Measurements from ENCODE around the gene XDH.

XDH gene

GRCh38 chr2:31339696-31340095, 74.8 kb downstream of the XDH start:
- no peak overlapping the region for H3K27ac ChIP-seq (ENCODE audit: low read depth, low read length)
- no peaks in the 10 kb centered on the region for H3K36me3 ChIP-seq (ENCODE audit: insufficient read depth, low read length)
- no peaks in the 10 kb centered on the region for H3K9me3 ChIP-seq (ENCODE audit: low read length)
- no peaks in the 10 kb centered on the region for H3K27me3 ChIP-seq (ENCODE audit: control insufficient read depth in 1 of 2, insufficient read depth in 2 of 2, low read length in 2 of 2)
- H3K4me1 ChIP-seq (ENCODE audit: insufficient read depth, low read length): no peaks in the 10 kb centered on the region
- no peak overlapping the region for H3K9ac ChIP-seq (ENCODE audit: low read length)
- no peak overlapping the region for H3K4me3 ChIP-seq (ENCODE audit: low read depth in 1 of 2, low read length in 2 of 2)

- Histone ChIP-seq H3K4me1 (ENCODE audit: insufficient read depth, low read length) (no peaks in the 10 kb centered on the region), H3K9me3 (ENCODE audit: low read length) (no peaks in the 10 kb centered on the region)
Measured at GRCh38 chr2:31337860-31338259, 76.7 kb downstream of the XDH start.

GRCh38 chr2:31337197-31337596, 77.3 kb downstream of the XDH start:
- Histone ChIP-seq H3K4me3 (ENCODE audit: low read depth in 1 of 2, low read length in 2 of 2) (no peak overlapping the region), H3K36me3 (ENCODE audit: insufficient read depth, low read length) (no peaks in the 10 kb centered on the region), H3K9me3 (ENCODE audit: low read length) (no peaks in the 10 kb centered on the region), H3K27me3 (ENCODE audit: control insufficient read depth in 1 of 2, insufficient read depth in 2 of 2, low read length in 2 of 2) (no peaks in the 10 kb centered on the region), H3K27ac (ENCODE audit: low read depth, low read length) (no peak overlapping the region), H3K9ac (ENCODE audit: low read length) (no peak overlapping the region), H3K4me1 (ENCODE audit: insufficient read depth, low read length) (no peaks in the 10 kb centered on the region)

More at GRCh38 chr2:31337860-31338259, 76.7 kb downstream of the XDH start:
- H3K27me3 ChIP-seq (ENCODE audit: control insufficient read depth in 1 of 2, insufficient read depth in 2 of 2, low read length in 2 of 2): no peaks in the 10 kb centered on the region
- no peak overlapping the region for H3K4me3 ChIP-seq (ENCODE audit: low read depth in 1 of 2, low read length in 2 of 2)
- no peak overlapping the region for H3K9ac ChIP-seq (ENCODE audit: low read length)
- H3K36me3 ChIP-seq (ENCODE audit: insufficient read depth, low read length): no peaks in the 10 kb centered on the region
- H3K27ac ChIP-seq (ENCODE audit: low read depth, low read length): no peak overlapping the region

- Histone ChIP-seq H3K4me3 (ENCODE audit: low read depth in 1 of 2, low read length in 2 of 2) (no peak overlapping the region), H3K36me3 (ENCODE audit: insufficient read depth, low read length) (no peaks in the 10 kb centered on the region), H3K27ac (ENCODE audit: low read depth, low read length) (no peak overlapping the region), H3K27me3 (ENCODE audit: control insufficient read depth in 1 of 2, insufficient read depth in 2 of 2, low read length in 2 of 2) (no peaks in the 10 kb centered on the region), H3K9me3 (ENCODE audit: low read length) (no peaks in the 10 kb centered on the region), H3K9ac (ENCODE audit: low read length) (no peak overlapping the region), H3K4me1 (ENCODE audit: insufficient read depth, low read length) (no peaks in the 10 kb centered on the region)
Measured at GRCh38 chr2:31335921-31336585, 78.5 kb downstream of the XDH start.

GRCh38 chr2:31334311-31335026, 80.1 kb downstream of the XDH start:
- no peak overlapping the region for H3K4me3 ChIP-seq (ENCODE audit: low read depth in 1 of 2, low read length in 2 of 2)
- no peaks in the 10 kb centered on the region for H3K9me3 ChIP-seq (ENCODE audit: low read length)
- no peak overlapping the region for H3K27ac ChIP-seq (ENCODE audit: low read depth, low read length)
- no peaks in the 10 kb centered on the region for H3K36me3 ChIP-seq (ENCODE audit: insufficient read depth, low read length)
- no peaks in the 10 kb centered on the region for H3K4me1 ChIP-seq (ENCODE audit: insufficient read depth, low read length)
- no peaks in the 10 kb centered on the region for H3K27me3 ChIP-seq (ENCODE audit: control insufficient read depth in 1 of 2, insufficient read depth in 2 of 2, low read length in 2 of 2)
- H3K9ac ChIP-seq (ENCODE audit: low read length): no peak overlapping the region

- Histone ChIP-seq H3K9me3 (ENCODE audit: low read length) (no peaks in the 10 kb centered on the region), H3K9ac (ENCODE audit: low read length) (no peak overlapping the region), H3K36me3 (ENCODE audit: insufficient read depth, low read length) (no peaks in the 10 kb centered on the region), H3K27ac (ENCODE audit: low read depth, low read length) (no peak overlapping the region), H3K27me3 (ENCODE audit: control insufficient read depth in 1 of 2, insufficient read depth in 2 of 2, low read length in 2 of 2) (no peaks in the 10 kb centered on the region), H3K4me1 (ENCODE audit: insufficient read depth, low read length) (no peaks in the 10 kb centered on the region), H3K4me3 (ENCODE audit: low read depth in 1 of 2, low read length in 2 of 2) (no peak overlapping the region)
Measured at GRCh38 chr2:31333527-31334183, 80.9 kb downstream of the XDH start.

GRCh38 chr2:31333046-31333445, 81.5 kb downstream of the XDH start:
- Histone ChIP-seq H3K4me3 (ENCODE audit: low read depth in 1 of 2, low read length in 2 of 2) (no peak overlapping the region), H3K36me3 (ENCODE audit: insufficient read depth, low read length) (no peaks in the 10 kb centered on the region), H3K27me3 (ENCODE audit: control insufficient read depth in 1 of 2, insufficient read depth in 2 of 2, low read length in 2 of 2) (no peaks in the 10 kb centered on the region), H3K9ac (ENCODE audit: low read length) (no peak overlapping the region), H3K4me1 (ENCODE audit: insufficient read depth, low read length) (no peaks in the 10 kb centered on the region), H3K9me3 (ENCODE audit: low read length) (no peaks in the 10 kb centered on the region), H3K27ac (ENCODE audit: low read depth, low read length) (no peak overlapping the region)

- Histone ChIP-seq H3K9me3 (ENCODE audit: low read length) (no peaks in the 10 kb centered on the region), H3K4me3 (ENCODE audit: low read depth in 1 of 2, low read length in 2 of 2) (no peak overlapping the region)
Measured at GRCh38 chr2:31332521-31332920, 82.0 kb downstream of the XDH start.

GRCh38 chr2:31331156-31331555, 83.4 kb downstream of the XDH start:
- no peaks in the 10 kb centered on the region for H3K27me3 ChIP-seq (ENCODE audit: control insufficient read depth in 1 of 2, insufficient read depth in 2 of 2, low read length in 2 of 2)
- no peaks in the 10 kb centered on the region for H3K36me3 ChIP-seq (ENCODE audit: insufficient read depth, low read length)
- no peak overlapping the region for H3K27ac ChIP-seq (ENCODE audit: low read depth, low read length)
- H3K9me3 ChIP-seq (ENCODE audit: low read length): no peaks in the 10 kb centered on the region
- no peaks in the 10 kb centered on the region for H3K4me1 ChIP-seq (ENCODE audit: insufficient read depth, low read length)
- H3K9ac ChIP-seq (ENCODE audit: low read length): no peak overlapping the region
- no peak overlapping the region for H3K4me3 ChIP-seq (ENCODE audit: low read depth in 1 of 2, low read length in 2 of 2)

More at GRCh38 chr2:31332521-31332920, 82.0 kb downstream of the XDH start:
- Histone ChIP-seq H3K27me3 (ENCODE audit: control insufficient read depth in 1 of 2, insufficient read depth in 2 of 2, low read length in 2 of 2) (no peaks in the 10 kb centered on the region), H3K27ac (ENCODE audit: low read depth, low read length) (no peak overlapping the region), H3K9ac (ENCODE audit: low read length) (no peak overlapping the region), H3K4me1 (ENCODE audit: insufficient read depth, low read length) (no peaks in the 10 kb centered on the region), H3K36me3 (ENCODE audit: insufficient read depth, low read length) (no peaks in the 10 kb centered on the region)

- Histone ChIP-seq H3K9me3 (ENCODE audit: low read length) (no peaks in the 10 kb centered on the region), H3K9ac (ENCODE audit: low read length) (no peak overlapping the region), H3K36me3 (ENCODE audit: insufficient read depth, low read length) (no peaks in the 10 kb centered on the region), H3K4me1 (ENCODE audit: insufficient read depth, low read length) (no peaks in the 10 kb centered on the region), H3K4me3 (ENCODE audit: low read depth in 1 of 2, low read length in 2 of 2) (no peak overlapping the region), H3K27ac (ENCODE audit: low read depth, low read length) (no peak overlapping the region), H3K27me3 (ENCODE audit: control insufficient read depth in 1 of 2, insufficient read depth in 2 of 2, low read length in 2 of 2) (no peaks in the 10 kb centered on the region)
Measured at GRCh38 chr2:31329081-31329625, 85.4 kb downstream of the XDH start.

GRCh38 chr2:31328026-31328425, 86.5 kb downstream of the XDH start:
- Histone ChIP-seq H3K27me3 (ENCODE audit: control insufficient read depth in 1 of 2, insufficient read depth in 2 of 2, low read length in 2 of 2) (no peaks in the 10 kb centered on the region), H3K36me3 (ENCODE audit: insufficient read depth, low read length) (no peaks in the 10 kb centered on the region), H3K9ac (ENCODE audit: low read length) (no peak overlapping the region), H3K4me3 (ENCODE audit: low read depth in 1 of 2, low read length in 2 of 2) (no peak overlapping the region), H3K4me1 (ENCODE audit: insufficient read depth, low read length) (no peaks in the 10 kb centered on the region), H3K9me3 (ENCODE audit: low read length) (no peaks in the 10 kb centered on the region), H3K27ac (ENCODE audit: low read depth, low read length) (no peak overlapping the region)

All from muscle layer of colon (tissue), 2 donors.